HG02571 (cell line): ENCODE measurements around the gene LGALSL.
"Not testable (repeated sequence)": the region's sequence is repeated elsewhere in the genome, so short reads cannot be mapped to it uniquely, and the experiment has no call there.

ENCODE experiments used
- ATAC-seq: cut with Tn5 transposase; IDR thresholded peaks from one replicate; pipeline ENCODE4 v1.9.1; 2021; ENCODE audit warnings: mild to moderate bottlenecking, moderate library complexity; ENCODE audit not compliant: unreplicated experiment

The LGALSL gene

DNA sequence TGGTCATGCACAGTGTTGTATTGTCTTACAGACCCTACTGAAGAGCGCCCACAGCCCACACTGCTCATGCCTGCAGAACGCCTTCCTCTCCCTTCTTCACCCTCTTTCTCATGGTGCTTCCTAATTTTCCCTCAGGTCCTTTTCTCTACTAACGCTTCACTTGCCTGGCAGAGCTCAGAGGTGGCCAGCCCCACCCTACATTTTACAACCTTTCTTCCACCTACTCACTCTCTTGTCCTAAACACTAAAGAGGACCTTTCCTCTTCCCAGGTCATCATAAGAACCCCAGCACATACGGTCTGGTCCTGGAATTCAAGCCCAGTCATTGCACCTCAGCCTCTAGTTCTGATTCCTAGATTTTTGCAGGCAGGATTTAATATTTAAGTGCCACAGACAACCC lies 11.7 kb upstream of the LGALSL start:
- ATAC-seq, result no peak

DNA sequence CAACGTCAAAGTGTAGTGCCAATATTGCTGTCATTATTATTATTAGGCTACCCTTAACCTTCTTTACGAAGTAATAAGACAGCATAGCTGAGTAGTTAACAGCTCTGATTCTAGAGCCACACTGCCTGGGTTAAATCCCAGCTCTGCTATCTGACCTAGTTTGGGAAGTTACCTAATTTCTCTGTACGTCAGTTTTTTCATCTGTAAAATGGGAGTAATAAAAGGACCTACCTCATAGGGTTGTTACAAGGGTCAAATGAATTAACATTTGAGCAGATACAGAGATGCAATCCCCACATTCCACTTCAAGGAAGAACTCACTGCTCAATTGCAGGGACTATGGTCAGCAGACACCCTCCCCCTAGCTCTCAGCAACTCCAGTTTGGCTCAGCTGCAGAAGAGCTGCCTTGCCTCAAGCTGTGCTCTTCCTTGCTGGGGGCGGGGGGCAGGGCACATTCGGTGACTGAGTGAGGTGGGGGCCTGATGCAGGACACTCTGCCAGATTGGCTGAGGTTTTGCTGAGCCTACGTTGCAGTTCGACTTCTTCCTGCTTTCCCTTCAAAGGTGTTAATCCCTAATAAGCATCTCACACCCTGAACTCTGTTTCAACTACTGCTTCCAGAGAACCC lies 11.0 kb upstream of the LGALSL start:
- ATAC-seq, result no peak

DNA sequence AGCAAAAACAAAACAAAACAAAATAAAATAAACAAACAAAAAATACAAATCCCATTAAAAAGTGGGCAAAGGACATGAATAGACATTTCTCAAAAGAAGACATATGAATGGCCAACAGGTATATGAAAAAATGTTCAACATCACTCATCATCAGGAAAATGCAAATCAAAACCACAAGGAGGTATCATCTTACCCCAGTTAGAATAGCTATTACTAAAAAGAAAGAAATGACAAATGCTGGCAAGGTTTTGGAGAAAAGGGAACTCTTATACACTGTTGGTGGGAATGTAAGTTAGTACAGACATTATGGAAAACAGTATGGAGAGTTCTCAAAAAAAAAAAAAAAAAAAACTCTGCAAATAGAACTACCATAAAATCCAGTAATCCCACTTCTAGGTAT lies 8.0 kb upstream of the LGALSL start:
- ATAC-seq, result not testable (repeated sequence)

DNA sequence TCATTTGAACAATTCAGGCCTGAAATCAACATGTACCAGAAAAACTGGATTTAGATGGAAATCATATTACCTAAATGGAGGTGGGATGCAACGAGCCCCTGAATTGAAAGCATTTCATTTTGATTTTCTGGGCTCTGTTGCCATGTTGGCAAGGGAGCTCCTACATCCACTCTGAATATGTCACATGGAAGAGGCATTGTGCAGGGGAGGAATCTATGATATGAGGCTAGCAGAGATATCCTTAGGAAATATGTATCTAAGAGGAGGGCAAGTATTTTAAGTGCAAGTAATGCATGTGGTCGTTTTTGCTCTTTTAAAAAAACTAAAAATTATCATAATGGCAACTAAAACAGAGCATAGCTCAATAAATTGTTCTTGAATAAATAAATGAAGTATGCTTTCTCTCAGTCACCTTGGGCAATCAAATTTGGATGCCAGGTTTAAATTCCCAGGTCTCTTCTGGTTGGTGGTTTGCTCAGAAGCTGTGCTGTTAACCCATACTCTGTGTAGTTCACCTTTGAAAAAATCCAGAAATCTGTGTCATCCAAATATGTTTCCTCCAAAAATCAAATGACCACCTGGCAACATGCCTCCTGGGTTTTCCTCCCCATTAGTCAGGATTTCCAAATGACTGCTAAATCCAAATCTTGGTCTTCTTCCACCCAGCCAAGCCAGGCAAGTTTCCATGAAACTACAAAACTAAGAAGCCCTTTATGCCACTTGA lies 6.5 kb upstream of the LGALSL start:
- ATAC-seq, result no peak

DNA sequence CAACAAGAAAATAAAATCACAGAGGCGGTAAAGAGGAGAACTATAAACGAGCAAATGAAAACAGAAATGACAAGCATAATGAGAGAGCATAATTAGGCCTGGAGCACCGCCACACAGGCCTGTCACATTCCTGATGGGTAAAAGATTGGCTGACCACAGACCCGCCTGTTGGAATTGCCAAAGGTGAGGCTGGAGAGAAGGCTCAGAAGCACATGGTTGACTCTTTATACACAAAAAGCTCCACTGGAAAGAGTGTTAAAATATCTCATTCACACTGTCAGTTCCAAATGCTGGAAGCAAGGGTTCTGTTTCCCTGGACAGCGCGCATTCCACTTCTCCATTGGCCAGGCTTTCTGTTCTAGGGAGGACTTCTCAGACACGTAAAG lies 5.9 kb upstream of the LGALSL start:
- no peak for ATAC-seq

DNA sequence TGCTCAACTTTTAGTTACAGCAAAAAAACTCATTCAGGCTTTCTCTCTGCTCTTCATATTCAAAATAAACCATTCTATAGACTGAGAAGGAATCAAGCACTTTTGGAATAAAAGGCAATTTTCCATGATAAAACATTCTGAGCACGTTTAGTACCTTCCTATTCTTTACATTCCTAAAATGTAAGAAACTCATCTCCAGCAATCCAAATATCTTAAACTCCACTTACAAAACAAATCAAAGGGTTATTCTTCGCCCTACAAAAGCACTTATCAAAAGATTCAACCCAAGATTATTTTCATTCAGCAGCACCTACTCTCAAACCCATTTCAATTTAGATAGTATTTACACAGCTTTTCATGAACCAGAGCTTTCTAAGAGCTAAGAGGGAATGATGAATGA lies 2.9 kb upstream of the LGALSL start:
- ATAC-seq, result no peak

DNA sequence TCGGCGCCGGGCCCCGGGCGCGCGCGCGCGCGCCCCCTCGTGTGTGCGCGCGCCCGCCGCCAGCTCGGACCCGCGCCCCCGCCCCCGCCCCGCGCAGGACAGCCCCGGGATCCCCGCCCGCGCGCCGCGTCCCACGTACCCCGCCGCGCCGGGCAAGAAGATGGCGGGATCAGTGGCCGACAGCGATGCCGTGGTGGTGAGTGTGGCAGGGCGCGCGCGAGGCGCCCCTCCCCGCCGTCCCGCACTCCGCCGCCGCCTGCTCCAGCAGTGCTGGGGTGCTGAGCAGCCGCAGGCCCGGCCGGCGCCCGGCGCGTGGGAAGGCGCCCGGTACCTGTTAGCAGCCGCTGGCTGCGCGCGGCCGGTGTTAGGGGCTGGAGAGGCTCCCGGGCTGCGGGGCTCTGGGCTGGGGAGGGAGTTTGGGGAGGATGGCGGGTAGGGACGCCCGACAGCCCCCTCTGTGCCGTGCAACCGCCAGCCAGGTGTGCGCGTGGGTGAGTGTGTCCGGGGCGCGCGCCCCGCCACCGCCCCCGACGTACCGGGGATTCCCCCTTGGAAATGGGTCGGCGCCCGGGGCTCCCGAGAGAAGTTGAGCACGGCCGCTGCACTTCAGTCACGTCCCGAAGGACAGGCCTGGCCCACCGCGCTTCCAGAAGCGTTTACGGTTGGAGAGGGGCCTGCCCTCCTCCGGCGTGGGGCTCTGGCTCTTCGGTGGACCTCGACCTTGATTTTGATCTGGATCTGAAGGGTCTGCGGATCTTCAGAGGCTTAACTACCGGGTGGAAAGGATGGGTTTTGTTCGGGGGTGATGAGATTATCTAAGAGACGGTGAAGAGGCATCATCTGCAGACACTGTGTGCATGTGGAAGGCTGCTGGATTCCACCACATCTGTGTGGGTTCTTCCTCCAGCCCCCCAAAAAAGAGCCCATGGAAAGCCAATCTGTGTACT lies 697 bp downstream of the LGALSL start:
- ATAC-seq, result peak; percentile 52

DNA sequence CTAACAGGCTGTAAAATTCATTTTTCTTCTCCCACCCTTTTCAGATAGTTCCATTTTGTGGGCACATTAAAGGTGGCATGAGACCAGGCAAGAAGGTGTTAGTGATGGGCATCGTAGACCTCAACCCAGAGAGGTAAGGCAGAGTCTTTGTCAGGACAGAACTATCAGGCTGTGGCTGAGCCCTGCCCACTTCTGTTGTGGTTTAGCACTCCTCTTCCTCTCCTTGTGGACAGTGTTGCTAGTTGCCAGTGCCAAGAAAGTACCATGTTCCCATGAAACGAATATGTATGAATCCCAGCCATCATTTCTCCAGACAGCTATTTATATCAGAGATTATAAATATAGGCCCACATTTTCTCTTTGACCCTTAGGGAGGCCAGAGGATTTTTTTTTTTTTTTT lies 1.6 kb downstream of the LGALSL start:
- ATAC-seq, result no peak

DNA sequence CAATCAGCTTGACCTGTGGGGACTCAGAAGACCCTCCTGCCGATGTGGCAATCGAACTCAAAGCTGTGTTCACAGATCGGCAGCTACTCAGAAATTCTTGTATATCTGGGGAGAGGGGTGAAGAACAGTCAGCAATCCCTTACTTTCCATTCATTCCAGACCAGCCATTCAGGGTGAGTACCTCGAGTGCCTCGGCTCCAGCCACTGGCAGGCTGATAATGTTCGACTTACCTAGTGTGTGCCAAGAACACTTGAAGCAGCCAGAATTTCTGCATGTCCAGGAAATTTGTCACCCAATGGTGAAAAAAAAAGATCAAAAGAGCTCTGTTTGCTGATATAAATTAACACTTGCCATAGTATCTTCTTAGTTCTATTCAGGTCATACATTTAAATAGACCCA lies 2.3 kb downstream of the LGALSL start:
- no peak for ATAC-seq

DNA sequence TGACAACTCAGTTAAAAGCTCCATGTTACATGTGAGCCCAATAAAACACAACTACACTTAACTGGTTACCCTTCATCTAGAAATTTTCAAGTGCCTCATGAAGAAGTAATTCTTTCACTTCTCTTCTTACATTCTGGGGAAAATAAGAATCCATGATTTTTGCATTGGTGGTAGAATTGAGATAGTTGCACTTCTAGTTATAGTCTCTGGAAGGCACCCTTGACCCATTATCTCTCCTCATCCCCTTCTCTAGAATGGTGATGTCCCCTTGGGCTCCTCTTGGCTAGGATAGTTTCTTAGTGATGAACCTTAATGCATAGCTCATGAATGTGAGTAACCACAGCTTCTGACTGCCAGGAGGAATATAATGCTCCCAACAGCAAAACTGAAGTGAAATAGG lies 3.6 kb downstream of the LGALSL start:
- no peak for ATAC-seq

DNA sequence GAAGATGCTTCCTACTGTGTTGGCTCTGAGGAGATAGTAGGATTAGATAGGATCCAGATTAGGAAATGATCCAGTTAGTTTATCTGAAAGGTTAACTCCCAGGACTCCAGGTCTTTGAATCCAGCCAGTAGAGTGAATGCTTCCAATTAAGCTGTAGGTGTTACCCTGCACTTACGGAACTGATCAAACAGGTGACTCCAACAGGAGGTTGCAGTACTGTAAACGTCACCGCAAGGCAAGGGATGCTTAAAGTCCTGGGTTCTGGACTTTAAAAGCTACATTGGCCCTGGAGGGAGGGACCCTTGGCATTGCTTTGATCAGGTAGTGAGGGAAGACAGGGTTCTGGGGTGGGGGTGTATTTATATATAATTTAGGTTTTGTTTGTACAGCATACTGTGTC lies 5.6 kb downstream of the LGALSL start:
- no peak for ATAC-seq

DNA sequence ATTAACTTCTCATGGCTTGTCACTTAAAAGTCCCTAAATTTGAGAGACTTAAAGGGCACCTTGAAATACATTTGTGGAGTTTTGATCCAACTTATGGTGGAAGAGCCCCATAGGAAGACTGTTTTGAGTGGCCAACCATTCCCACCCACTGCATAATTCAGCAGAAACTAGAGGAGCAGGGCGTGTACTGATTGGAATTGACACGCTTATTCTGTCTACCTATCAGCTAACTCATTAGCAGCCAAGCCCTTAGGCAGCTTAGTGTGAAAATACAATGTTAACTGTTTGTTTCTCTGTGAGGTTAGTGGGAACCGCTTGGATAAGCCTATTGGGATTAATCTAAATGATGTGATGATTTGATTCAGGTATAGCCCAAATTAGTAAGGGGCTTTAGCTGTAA lies 6.4 kb downstream of the LGALSL start:
- ATAC-seq, result no peak

DNA sequence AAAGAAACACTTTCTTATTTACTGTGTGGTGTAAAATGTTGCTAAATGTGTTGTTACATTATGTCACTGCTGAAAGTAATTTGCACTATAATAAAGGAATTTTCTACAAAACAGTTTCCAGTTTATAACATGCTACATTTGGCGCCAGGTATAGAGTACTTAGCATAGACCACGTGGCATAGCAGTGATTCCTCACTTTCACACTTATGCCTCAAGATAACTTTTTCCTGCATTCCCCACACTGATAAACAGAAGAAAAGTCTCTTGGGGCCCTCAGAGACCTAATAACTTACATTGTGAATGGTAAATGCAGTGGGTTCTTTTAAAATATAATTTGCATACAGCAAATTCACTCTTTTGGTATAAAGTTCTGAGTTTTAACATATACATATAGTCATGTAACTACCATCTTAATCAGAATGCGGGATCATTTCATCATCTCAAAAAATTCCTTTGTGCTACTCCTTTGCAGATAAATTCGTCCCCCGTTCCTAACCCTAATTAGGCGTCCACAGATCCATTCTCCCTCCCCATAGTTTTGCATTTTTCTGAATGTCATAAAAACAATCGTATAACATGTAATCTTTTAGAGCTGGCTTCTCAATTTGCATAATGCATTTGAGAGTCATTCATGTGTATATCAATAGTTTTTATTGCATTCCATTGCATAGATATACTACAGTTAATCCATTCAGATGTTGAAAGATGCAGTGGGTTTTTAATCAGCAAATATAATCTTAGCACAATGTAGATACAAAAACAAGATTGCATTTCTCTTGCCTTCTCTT lies 7.5 kb downstream of the LGALSL start:
- no peak for ATAC-seq

DNA sequence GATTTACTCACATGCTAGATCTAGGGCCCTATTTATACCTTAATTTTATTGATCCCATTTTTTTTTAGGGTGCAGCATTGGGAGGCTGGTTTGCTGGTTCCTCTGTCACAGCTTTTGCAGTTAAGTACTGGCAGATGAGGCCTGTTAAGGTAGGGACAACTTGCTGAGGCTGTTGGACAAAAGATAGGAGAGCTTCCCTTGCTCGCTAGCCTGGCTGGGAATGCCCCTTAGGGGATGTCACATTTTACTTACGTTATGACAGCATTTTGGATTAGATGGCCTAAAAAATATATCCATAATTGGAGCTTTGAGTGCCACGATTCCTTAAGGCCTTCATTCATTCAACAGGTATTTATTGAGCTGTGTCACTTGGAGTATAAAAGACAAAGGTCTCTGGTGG lies 8.2 kb downstream of the LGALSL start:
- no peak for ATAC-seq

DNA sequence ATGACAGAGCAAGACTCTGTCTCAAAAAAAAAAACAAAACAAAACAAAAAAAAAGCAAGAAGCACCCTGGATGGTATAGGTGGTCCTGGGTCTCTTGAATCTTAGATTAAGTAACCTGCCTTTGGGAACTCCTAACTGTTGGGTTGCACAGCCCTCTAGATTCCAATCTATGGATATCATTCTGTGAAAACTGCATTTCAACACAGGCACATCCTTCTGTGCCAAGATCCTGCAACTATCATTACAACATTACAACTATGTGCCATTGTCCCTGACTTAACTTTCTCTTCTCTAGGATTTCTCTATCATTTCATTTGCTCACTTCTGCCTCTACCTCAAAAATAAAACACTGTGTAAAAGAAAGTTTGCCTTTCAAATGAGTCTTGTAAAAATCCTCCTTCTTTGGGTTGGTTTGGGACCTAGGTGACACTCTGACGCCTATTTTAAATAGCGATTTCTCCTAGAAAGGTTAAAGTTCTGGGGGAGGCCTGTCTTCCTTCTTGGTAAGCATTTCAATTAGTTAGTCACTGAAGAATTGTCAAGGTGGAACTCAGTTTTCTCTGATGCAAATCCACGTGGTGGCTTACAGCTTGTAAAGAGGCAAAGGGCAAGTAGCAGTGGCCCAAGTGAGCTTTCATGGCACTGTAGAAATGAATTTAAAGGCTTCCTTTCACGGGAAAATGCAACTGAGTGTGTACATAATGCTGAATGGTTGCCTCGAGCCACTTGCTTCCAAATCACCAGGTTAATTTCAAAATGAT lies 9.2 kb downstream of the LGALSL start:
- ATAC-seq, result no peak

DNA sequence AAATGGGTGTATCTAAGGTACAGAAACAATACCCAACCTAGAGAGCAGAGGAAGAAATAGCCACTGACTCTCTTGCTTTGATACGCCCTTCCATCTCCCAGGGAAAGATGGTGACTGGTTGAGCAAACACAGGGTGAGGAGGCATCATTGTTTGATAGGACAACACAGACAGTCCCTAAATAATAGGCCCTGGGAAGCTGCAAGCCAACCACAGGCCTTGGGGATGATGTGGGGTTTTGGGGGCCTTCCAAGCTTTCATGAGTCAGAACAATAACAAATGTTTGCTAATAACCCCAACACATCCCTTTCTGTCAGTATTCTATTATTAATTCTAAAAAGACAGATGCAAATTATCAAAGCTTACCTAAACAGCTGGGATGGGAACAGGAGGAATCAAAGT lies 9.8 kb downstream of the LGALSL start:
- ATAC-seq, result no peak

DNA sequence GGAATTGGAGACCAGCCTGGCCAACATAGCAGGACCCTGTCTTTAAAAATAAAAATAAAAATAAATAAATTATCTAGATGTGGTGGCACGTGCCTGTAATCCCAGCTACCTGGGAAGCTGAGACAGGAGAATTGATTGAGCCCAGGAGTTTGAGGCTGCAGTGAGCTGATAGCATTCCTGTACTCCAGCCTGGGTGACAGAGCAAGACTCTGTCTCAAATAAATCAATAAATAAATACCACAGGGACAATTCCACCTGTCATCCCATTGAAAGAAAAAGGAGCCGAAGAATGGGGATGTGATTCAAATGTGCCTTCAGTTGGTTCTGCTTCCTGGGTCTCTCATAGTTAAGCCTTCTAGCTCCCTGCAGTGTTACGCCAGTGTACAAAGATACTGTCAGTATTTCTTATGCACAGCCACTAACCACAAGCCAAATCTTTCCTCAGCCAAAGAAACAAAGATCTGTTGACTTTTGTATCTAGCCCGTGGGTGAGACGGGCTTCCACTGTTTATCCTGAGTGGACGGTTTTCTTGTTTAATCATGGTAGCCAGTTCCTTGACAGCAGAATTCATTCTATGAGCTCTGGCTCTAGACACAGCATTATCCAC lies 12.6 kb downstream of the LGALSL start:
- ATAC-seq, result no peak

DNA sequence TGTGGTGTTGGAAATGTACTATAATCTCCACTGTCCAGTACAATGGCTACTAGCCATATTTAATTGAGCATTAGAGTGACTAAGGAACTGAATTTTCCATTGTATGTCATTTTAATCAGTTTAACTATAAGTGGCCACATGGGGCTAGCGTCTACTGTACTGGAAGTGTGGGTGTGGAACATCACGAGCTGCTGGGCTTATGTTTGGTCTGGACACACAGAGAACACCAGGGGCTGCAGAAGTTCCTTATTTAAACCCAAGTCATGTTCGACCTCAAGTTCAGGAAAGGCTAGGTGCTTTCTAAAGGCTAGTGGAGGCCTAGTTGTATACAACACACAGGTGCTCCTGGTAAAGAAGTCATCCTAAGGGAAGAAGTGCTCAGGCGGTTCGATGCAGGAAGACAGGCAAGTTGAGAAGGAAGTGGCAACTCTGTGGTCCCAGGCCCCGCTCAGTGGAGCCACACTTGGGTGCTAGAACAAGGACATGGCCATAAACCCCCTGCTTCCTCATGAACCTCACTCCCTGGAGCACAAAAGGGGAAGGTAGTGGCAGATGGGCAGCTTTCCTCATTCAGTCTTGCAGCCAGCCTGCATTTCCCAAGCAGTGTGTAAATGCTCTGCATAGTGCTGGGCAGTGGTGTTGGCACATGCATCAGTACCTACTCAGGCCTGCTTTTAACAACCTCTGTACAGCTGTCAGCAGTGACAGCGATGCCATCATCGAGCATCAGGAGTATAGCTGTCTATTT lies 13.3 kb downstream of the LGALSL start:
- ATAC-seq, result no peak

DNA sequence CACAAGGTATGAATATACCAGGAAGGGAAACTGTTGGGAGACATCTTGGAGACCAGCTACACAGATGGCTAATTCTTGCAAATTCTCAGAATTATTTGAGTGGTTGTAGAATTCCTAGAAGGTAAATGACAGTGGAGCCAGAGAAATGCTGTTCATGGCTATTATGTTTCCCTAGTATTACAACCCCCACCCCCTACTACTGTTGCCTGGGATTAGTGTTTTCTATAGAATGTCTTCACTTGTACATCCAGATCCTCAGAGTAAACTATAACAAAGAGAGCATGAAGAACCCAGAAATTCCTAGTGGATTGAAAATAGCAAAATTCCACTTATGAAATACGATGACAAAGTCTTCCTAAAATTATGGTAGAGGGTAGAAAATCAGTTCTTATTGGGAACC lies 15.3 kb downstream of the LGALSL start:
- ATAC-seq, result no peak
